ENCODE measurements around the gene PHETA1. TPM values are rescaled to one million over a fixed set of nuclear protein-coding genes. Genes with fewer than 3 reads are reported as not detected.

PHETA1 gene
- total RNA-seq, 4 donors from 2014 or later: 8.1 to 23.5 (median 15.3) TPM

- DNase-seq: no peak
- TF ChIP-seq POLR2A (IDR thresholded peaks at IDR 0.05): no peak
- no peak for TF ChIP-seq CTCF (IDR thresholded peaks at IDR 0.05)
- Histone ChIP-seq H3K27me3 (no peaks in the 10 kb centered on the region), H3K4me1 (no peaks in the 10 kb centered on the region), H3K27ac (no peak overlapping the region), H3K9me3 (no peaks in the 10 kb centered on the region), H3K4me3 (replicated peaks in 1 of 3) (no peak overlapping the region), H3K36me3 (no peaks in the 10 kb centered on the region)
- intact Hi-C loops (cut with DNase I): no loop called here
- 80 to 83% methylated on average over 10 to 11 of the region's 11 CpGs for WGBS, 2 donors
Measured at GRCh38 chr12:111334393-111334915, 34.4 kb downstream of the PHETA1 start.

GRCh38 chr12:111330800-111331752 is 37.8 kb downstream of the PHETA1 start:
- Histone ChIP-seq H3K27me3 (no peaks in the 10 kb centered on the region), H3K36me3 (no peaks in the 10 kb centered on the region), H3K27ac (no peak overlapping the region), H3K4me1 (no peaks in the 10 kb centered on the region), H3K4me3 (replicated peaks in 1 of 3) (no peak overlapping the region), H3K9me3 (no peaks in the 10 kb centered on the region)
- intact Hi-C loops (cut with DNase I): no loop called here
- peak in 3 of 6 experiments; percentile 18 to 38 (median 23) for TF ChIP-seq CTCF (IDR thresholded peaks at IDR 0.05)
- no peak for TF ChIP-seq POLR2A (IDR thresholded peaks at IDR 0.05)
- DNase-seq: no peak
- 56 to 60% methylated on average over 7 to 8 of the region's 8 CpGs for WGBS, 2 donors

GRCh38 chr12:111328138-111328537 is 40.8 kb downstream of the PHETA1 start:
- no peak overlapping the region for H3K27ac ChIP-seq
- no peak for DNase-seq
- intact Hi-C loops (cut with DNase I): no loop called here
- TF ChIP-seq POLR2A (IDR thresholded peaks at IDR 0.05): no peak
- TF ChIP-seq CTCF (IDR thresholded peaks at IDR 0.05): no peak
- no peak overlapping the region for H3K4me3 ChIP-seq (replicated peaks in 1 of 3)
- H3K27me3 ChIP-seq: no peaks in the 10 kb centered on the region
- WGBS, 2 donors: 91 to 93% methylated on average over 9 to 12 of the region's 12 CpGs
- no peaks in the 10 kb centered on the region for H3K4me1 ChIP-seq
- no peaks in the 10 kb centered on the region for H3K9me3 ChIP-seq
- no peaks in the 10 kb centered on the region for H3K36me3 ChIP-seq

GRCh38 chr12:111327474-111327873 is 41.4 kb downstream of the PHETA1 start:
- Histone ChIP-seq H3K4me1 (no peaks in the 10 kb centered on the region), H3K4me3 (replicated peaks in 1 of 3) (no peak overlapping the region), H3K9me3 (no peaks in the 10 kb centered on the region), H3K27ac (no peak overlapping the region), H3K36me3 (no peaks in the 10 kb centered on the region), H3K27me3 (no peaks in the 10 kb centered on the region)
- TF ChIP-seq POLR2A (IDR thresholded peaks at IDR 0.05) (no peak), CTCF (IDR thresholded peaks at IDR 0.05) (no peak)
- intact Hi-C loops (cut with DNase I): no loop called here
- DNase-seq: no peak
- 92 to 95% methylated on average over 6 of the region's 6 CpGs for WGBS, 2 donors
